Peyer's patch (tissue), 4 donors: Measurements from ENCODE around the gene ADAMTSL3. TPM values are rescaled to one million over a fixed set of nuclear protein-coding genes. Genes with fewer than 3 reads are reported as not detected.

Experiments used
- DNase-seq, 3 donors: peaks; one replicate each; pipeline ENCODE4 v3.0.0-alpha.2; 2017 to 2019
- H3K27ac ChIP-seq, 4 donors: fragments of 200-600 bp; sonication (generic); one replicate each; pipeline ENCODE4 v1.5.1; 2016 to 2019
- H3K27me3 ChIP-seq, 2 donors: fragments of 200-600 bp; sonication (generic); one replicate each; pipeline ENCODE4 v1.5.1; 2019
- H3K36me3 ChIP-seq, 3 donors: fragments of 200-600 bp; sonication (generic); one replicate each; pipeline ENCODE4 v1.5.1; 2016 to 2019
- H3K4me1 ChIP-seq, 4 donors: fragments of 200-600 bp; sonication (generic); one replicate each; pipeline ENCODE4 v1.5.1; 2016 to 2019
- H3K4me3 ChIP-seq, 4 donors: fragments of 200-600 bp; sonication (generic); 1 replicate in 3 of 4; 2 replicates in 1 of 4; pipeline ENCODE4 v1.5.1; 2016 to 2019; ENCODE audit warnings: mild to moderate bottlenecking in 1 of 4
- H3K9me3 ChIP-seq, 4 donors: fragments of 200-600 bp; sonication (generic); one replicate each; pipeline ENCODE4 v1.5.1; 2016 to 2019; ENCODE audit warnings: mild to moderate bottlenecking in 1 of 4
- CTCF ChIP-seq, 6 experiments: fragments of 450-650 bp in 4 of 6; fragments of 200-600 bp in 2 of 6; sonication (generic) in 1 of 6; IDR thresholded peaks; one replicate each; pipeline ENCODE4 v1.5.1; 2017 to 2019; ENCODE audit warnings: antibody characterized with exemption in 6 of 6, mild to moderate bottlenecking in 3 of 6, moderate library complexity in 1 of 6
- POLR2A ChIP-seq, 2 donors: fragments of 450-650 bp; IDR thresholded peaks; one replicate each; pipeline ENCODE4 v1.5.1; 2017; ENCODE audit warnings: antibody characterized with exemption in 2 of 2, mild to moderate bottlenecking in 2 of 2, moderate library complexity in 2 of 2
- total RNA-seq, 4 donors: library from RNA; depleted of rRNA; stranded (reverse); fragments of >200 nt; gene quantifications; one replicate each; pipeline ENCODE4 v1.1.0, GENCODE V29; 2016

Gene ADAMTSL3
- total RNA-seq, 4 donors from 2014 or later: 0.94 to 9.1 (median 2.8) TPM

GRCh38 chr15:83983634-83984458 is 329.9 kb downstream of the ADAMTSL3 start:
- no peak for TF ChIP-seq POLR2A (IDR thresholded peaks at IDR 0.05)
- no peak for TF ChIP-seq CTCF (IDR thresholded peaks at IDR 0.05)
- Histone ChIP-seq H3K36me3 (no peaks in the 10 kb centered on the region), H3K27ac (peak overlapping the region in 1 of 4 donors; percentile 17), H3K4me1 (no peaks in the 10 kb centered on the region), H3K4me3 (no peak overlapping the region), H3K9me3 (no peaks in the 10 kb centered on the region), H3K27me3 (no peaks in the 10 kb centered on the region)
- DNase-seq: no peak

GRCh38 chr15:83984601-83985000 is 330.7 kb downstream of the ADAMTSL3 start:
- no peak for TF ChIP-seq CTCF (IDR thresholded peaks at IDR 0.05)
- no peak for TF ChIP-seq POLR2A (IDR thresholded peaks at IDR 0.05)
- DNase-seq: no peak
- Histone ChIP-seq H3K36me3 (no peaks in the 10 kb centered on the region), H3K4me3 (no peak overlapping the region), H3K9me3 (no peaks in the 10 kb centered on the region), H3K4me1 (no peaks in the 10 kb centered on the region), H3K27me3 (no peaks in the 10 kb centered on the region), H3K27ac (no peak overlapping the region)

DNA sequence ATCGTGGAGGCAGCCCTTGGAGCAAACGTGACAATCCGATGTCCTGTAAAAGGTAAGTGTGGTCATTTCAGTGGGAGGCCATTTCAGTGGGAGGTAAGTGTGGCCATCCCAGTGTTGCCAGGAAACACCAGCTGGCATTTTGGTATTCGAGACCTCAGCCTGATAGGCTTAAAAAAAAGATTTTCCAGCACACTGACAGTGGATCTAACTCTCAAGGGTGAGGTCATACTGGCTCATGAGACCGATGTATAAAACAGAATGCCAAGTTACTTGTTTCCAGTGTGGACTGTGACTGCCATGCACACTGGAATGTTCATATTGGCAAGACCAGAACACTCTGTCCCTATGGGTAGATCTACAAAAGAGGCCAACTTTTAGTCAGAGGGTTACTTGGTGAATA is 337.2 kb downstream of the ADAMTSL3 start:
- Histone ChIP-seq H3K27me3 (no peaks in the 10 kb centered on the region), H3K36me3 (no peaks in the 10 kb centered on the region), H3K4me1 (no peaks in the 10 kb centered on the region), H3K27ac (no peak overlapping the region), H3K4me3 (no peak overlapping the region), H3K9me3 (no peaks in the 10 kb centered on the region)
- TF ChIP-seq POLR2A (IDR thresholded peaks at IDR 0.05) (no peak), CTCF (IDR thresholded peaks at IDR 0.05) (no peak)
- no peak for DNase-seq

DNA sequence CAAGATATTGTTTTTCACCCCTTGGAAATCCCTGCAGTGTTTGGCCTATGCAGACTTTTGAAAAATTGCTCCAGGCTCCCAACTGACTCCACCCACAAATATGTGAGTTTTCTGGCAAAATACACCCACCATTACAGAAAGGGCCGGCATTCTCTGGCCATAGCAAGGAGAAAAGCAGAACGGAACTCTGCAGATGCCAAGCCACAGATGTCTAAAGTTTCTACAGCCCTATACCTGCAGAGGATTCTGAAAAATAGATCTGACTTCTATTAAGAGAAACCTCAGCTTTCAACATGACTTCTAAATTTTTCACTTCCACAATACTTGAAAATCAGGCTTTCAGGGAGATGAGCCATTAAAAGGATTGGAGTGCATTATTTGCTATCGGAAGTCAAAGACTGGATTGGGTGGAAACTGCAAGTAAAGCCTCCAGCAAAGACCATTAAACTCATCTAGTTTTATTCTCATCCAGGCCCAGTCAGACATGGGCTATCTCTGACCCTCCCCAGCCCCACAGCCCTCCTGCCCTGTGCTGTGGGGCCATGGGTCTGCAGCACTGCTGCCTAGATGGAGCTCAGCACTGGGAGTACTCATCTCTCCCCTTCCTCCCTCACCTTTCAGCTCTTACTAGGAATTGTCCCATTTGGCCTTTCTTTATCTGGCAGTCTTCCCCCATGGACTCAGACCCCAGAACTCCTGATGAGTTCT is 338.6 kb downstream of the ADAMTSL3 start:
- DNase-seq: no peak
- Histone ChIP-seq H3K4me3 (no peak overlapping the region), H3K9me3 (no peaks in the 10 kb centered on the region), H3K27me3 (no peaks in the 10 kb centered on the region), H3K36me3 (no peaks in the 10 kb centered on the region), H3K4me1 (no peaks in the 10 kb centered on the region), H3K27ac (peak overlapping the region in 1 of 4 donors; percentile 3)
- TF ChIP-seq POLR2A (IDR thresholded peaks at IDR 0.05) (no peak), CTCF (IDR thresholded peaks at IDR 0.05) (no peak)

- TF ChIP-seq POLR2A (IDR thresholded peaks at IDR 0.05): no peak
- no peak for TF ChIP-seq CTCF (IDR thresholded peaks at IDR 0.05)
- H3K27me3 ChIP-seq: no peaks in the 10 kb centered on the region
- no peak overlapping the region for H3K4me3 ChIP-seq
- H3K9me3 ChIP-seq: no peaks in the 10 kb centered on the region
- H3K4me1 ChIP-seq: no peaks in the 10 kb centered on the region
- DNase-seq: no peak
- H3K27ac ChIP-seq: no peak overlapping the region
- H3K36me3 ChIP-seq: no peaks in the 10 kb centered on the region
These were observed 339.7 kb downstream of the ADAMTSL3 start for GRCh38 chr15:83993591-83993990.
